ENCODE results near the gene FLAD1. TPM values are rescaled to one million over a fixed set of nuclear protein-coding genes. Genes with fewer than 3 reads are reported as not detected.

FLAD1 gene
- total and polyA plus RNA-seq, 2 experiments from 2014 or later: 74.5 to 75.0 TPM

GRCh38 chr1:154938604-154939399 lies 44.3 kb upstream of the FLAD1 start:
- H3K4me1 Mint-ChIP-seq: peaks cover 26% of the 10 kb centered on the region

DNA sequence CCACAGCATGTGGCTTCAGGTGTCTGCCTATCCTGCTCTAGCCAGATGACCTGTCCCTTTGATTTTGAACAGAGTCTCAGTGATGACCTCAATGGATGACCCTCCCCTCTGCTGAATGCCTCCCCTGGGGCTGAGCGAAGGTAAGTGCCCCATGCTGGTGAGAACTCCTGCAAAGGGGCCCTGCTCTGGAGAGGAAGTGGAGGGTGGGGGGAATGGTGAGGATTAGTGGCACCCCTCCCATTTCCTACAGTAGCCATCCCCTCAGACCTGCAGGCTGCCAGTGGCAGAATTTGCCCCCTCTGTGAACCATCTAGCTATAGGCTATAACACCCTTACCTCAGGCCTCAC lies 43.0 kb upstream of the FLAD1 start:
- Mint-ChIP-seq H3K36me3 (ENCODE audit: low read depth) (no peaks in the 10 kb centered on the region; the same call in 2 of the 3 replicates), H3K27ac (no peak overlapping the region)
- no peak overlapping the region for H3K4me2 ChIP-seq

More at GRCh38 chr1:154938604-154939399, 44.3 kb upstream of the FLAD1 start:
- DNase-seq (ENCODE audit: low spot score) (no peak), ATAC-seq (no peak)
- Histone ChIP-seq H3K4me3 (no peak overlapping the region), H3K9me2 (ENCODE audit: insufficient read depth) (no peaks in the 10 kb centered on the region; the same call in 1 of the 2 replicates), H2AFZ (no peak overlapping the region), H3K4me1 (ENCODE audit: insufficient read depth) (peaks cover 19% of the 10 kb centered on the region), H3K79me2 (replicated peaks; ENCODE audit: insufficient read depth) (no peaks in the 10 kb centered on the region; the same call in 1 of the 2 replicates), H3K36me3 (ENCODE audit: insufficient read depth) (no peaks in the 10 kb centered on the region), H3K27ac (ENCODE audit: low read depth) (no peak overlapping the region), H4K20me1 (replicated peaks; ENCODE audit: insufficient read depth) (no peaks in the 10 kb centered on the region), H3F3A (replicated peaks; ENCODE audit: low read depth) (peaks cover 10% of the 10 kb centered on the region), H3K4me2 (no peak overlapping the region), H3K27me3 (ENCODE audit: insufficient read depth) (no peaks in the 10 kb centered on the region; the same call in 1 of the 2 replicates)
- Mint-ChIP-seq H3K27me3 (ENCODE audit: insufficient read depth, low read depth, poor library complexity) (peaks cover 27% of the 10 kb centered on the region), H3K27ac (peak overlapping the region; percentile 24; the same call in 1 of the 2 replicates), H3K9me3 (peaks cover 3% of the 10 kb centered on the region; the same call in 1 of the 3 replicates), H3K4me3 (no peak overlapping the region; the same call in 2 of the 3 replicates), H3K36me3 (ENCODE audit: low read depth) (peaks cover 4% of the 10 kb centered on the region; the same call in 1 of the 3 replicates)
- TF ChIP-seq CREB1 (CRISPR knock-in tag; IDR thresholded peaks at IDR 0.05; ENCODE audit: low read depth): no peak

DNA sequence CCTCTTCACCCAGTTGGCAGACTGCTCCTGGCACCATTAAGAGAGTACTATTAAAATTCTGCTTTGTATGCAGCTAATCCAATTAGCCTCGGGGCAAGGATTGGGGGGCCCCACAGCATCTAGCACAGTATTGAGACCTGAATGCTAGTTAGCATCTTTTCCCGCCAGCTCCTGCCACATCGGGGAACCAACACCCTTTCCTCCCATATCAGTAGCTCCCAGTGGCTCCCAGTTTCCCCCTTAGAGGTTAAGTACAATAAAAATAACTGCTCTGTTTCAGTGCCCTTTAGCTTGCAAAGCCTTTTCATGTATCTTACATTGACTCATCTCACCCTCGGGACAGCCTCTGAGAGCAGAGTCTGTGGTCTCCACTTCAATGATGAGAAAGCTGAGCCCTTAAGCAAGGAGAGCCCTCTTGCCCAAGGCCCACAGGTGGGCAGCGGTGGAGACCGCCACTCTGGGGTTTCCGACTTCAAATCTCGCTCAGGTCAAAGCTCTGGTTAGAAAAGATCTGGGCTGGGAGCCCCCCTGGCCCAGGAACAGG lies 42.4 kb upstream of the FLAD1 start:
- peaks cover 18% of the 10 kb centered on the region for H3K4me1 ChIP-seq (ENCODE audit: insufficient read depth)
- no peak overlapping the region for H3K4me3 ChIP-seq
- H3K4me3 Mint-ChIP-seq: no peak overlapping the region; the same call in 2 of the 3 replicates
- peaks cover 24% of the 10 kb centered on the region for H3K27me3 Mint-ChIP-seq (ENCODE audit: insufficient read depth, low read depth, poor library complexity)
- no peak overlapping the region for H3K27ac Mint-ChIP-seq
- no peak for DNase-seq (ENCODE audit: low spot score)
- peaks cover 10% of the 10 kb centered on the region for H3F3A ChIP-seq (replicated peaks; ENCODE audit: low read depth)
- no peaks in the 10 kb centered on the region; the same call in 1 of the 2 replicates for H3K79me2 ChIP-seq (replicated peaks; ENCODE audit: insufficient read depth)
- H3K9me3 Mint-ChIP-seq: peaks cover 3% of the 10 kb centered on the region; the same call in 1 of the 3 replicates
- H3K27ac ChIP-seq (ENCODE audit: low read depth): no peak overlapping the region
- no peak overlapping the region for H2AFZ ChIP-seq
- no peaks in the 10 kb centered on the region for H4K20me1 ChIP-seq (replicated peaks; ENCODE audit: insufficient read depth)
- no peak overlapping the region for H3K4me2 ChIP-seq
- H3K27me3 ChIP-seq (ENCODE audit: insufficient read depth): no peaks in the 10 kb centered on the region; the same call in 1 of the 2 replicates
- H3K9me2 ChIP-seq (ENCODE audit: insufficient read depth): no peaks in the 10 kb centered on the region; the same call in 1 of the 2 replicates
- TF ChIP-seq, protein P1, sequence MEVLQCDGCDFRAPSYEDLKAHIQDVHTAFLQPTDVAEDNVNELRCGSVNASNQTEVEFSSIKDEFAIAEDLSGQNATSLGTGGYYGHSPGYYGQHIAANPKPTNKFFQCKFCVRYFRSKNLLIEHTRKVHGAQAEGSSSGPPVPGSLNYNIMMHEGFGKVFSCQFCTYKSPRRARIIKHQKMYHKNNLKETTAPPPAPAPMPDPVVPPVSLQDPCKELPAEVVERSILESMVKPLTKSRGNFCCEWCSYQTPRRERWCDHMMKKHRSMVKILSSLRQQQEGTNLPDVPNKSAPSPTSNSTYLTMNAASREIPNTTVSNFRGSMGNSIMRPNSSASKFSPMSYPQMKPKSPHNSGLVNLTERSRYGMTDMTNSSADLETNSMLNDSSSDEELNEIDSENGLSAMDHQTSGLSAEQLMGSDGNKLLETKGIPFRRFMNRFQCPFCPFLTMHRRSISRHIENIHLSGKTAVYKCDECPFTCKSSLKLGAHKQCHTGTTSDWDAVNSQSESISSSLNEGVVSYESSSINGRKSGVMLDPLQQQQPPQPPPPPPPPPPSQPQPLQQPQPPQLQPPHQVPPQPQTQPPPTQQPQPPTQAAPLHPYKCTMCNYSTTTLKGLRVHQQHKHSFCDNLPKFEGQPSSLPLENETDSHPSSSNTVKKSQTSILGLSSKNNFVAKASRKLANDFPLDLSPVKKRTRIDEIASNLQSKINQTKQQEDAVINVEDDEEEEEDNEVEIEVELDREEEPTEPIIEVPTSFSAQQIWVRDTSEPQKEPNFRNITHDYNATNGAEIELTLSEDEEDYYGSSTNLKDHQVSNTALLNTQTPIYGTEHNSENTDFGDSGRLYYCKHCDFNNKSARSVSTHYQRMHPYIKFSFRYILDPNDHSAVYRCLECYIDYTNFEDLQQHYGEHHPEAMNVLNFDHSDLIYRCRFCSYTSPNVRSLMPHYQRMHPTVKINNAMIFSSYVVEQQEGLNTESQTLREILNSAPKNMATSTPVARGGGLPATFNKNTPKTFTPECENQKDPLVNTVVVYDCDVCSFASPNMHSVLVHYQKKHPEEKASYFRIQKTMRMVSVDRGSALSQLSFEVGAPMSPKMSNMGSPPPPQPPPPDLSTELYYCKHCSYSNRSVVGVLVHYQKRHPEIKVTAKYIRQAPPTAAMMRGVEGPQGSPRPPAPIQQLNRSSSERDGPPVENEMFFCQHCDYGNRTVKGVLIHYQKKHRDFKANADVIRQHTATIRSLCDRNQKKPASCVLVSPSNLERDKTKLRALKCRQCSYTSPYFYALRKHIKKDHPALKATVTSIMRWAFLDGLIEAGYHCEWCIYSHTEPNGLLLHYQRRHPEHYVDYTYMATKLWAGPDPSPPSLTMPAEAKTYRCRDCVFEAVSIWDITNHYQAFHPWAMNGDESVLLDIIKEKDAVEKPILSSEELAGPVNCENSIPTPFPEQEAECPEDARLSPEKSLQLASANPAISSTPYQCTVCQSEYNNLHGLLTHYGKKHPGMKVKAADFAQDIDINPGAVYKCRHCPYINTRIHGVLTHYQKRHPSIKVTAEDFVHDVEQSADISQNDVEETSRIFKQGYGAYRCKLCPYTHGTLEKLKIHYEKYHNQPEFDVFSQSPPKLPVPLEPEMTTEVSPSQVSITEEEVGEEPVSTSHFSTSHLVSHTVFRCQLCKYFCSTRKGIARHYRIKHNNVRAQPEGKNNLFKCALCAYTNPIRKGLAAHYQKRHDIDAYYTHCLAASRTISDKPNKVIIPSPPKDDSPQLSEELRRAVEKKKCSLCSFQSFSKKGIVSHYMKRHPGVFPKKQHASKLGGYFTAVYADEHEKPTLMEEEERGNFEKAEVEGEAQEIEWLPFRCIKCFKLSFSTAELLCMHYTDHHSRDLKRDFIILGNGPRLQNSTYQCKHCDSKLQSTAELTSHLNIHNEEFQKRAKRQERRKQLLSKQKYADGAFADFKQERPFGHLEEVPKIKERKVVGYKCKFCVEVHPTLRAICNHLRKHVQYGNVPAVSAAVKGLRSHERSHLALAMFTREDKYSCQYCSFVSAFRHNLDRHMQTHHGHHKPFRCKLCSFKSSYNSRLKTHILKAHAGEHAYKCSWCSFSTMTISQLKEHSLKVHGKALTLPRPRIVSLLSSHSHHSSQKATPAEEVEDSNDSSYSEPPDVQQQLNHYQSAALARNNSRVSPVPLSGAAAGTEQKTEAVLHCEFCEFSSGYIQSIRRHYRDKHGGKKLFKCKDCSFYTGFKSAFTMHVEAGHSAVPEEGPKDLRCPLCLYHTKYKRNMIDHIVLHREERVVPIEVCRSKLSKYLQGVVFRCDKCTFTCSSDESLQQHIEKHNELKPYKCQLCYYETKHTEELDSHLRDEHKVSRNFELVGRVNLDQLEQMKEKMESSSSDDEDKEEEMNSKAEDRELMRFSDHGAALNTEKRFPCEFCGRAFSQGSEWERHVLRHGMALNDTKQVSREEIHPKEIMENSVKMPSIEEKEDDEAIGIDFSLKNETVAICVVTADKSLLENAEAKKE (CRISPR knock-in tag; IDR thresholded peaks at IDR 0.05): no peak
- TF ChIP-seq NANOG (IDR thresholded peaks at IDR 0.05; ENCODE audit: borderline replicate concordance): no peak
- TF ChIP-seq, protein P2, sequence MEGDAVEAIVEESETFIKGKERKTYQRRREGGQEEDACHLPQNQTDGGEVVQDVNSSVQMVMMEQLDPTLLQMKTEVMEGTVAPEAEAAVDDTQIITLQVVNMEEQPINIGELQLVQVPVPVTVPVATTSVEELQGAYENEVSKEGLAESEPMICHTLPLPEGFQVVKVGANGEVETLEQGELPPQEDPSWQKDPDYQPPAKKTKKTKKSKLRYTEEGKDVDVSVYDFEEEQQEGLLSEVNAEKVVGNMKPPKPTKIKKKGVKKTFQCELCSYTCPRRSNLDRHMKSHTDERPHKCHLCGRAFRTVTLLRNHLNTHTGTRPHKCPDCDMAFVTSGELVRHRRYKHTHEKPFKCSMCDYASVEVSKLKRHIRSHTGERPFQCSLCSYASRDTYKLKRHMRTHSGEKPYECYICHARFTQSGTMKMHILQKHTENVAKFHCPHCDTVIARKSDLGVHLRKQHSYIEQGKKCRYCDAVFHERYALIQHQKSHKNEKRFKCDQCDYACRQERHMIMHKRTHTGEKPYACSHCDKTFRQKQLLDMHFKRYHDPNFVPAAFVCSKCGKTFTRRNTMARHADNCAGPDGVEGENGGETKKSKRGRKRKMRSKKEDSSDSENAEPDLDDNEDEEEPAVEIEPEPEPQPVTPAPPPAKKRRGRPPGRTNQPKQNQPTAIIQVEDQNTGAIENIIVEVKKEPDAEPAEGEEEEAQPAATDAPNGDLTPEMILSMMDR (conservative IDR thresholded peaks at IDR 0.05; ENCODE audit: low read depth in 2 of 2): no peak
- no peak for TF ChIP-seq ZNF331 (CRISPR knock-in tag; IDR thresholded peaks at IDR 0.05; ENCODE audit: low read depth)
- H3K36me3 ChIP-seq (ENCODE audit: insufficient read depth): no peaks in the 10 kb centered on the region
- peaks cover 32% of the 10 kb centered on the region for H3K4me1 Mint-ChIP-seq
- no peak for ATAC-seq
- no peaks in the 10 kb centered on the region; the same call in 2 of the 3 replicates for H3K36me3 Mint-ChIP-seq (ENCODE audit: low read depth)

More for the DNA sequence above, 43.0 kb upstream of the FLAD1 start:
- Mint-ChIP-seq H3K9me3 (peaks cover 3% of the 10 kb centered on the region; the same call in 1 of the 3 replicates), H3K4me1 (peaks cover 32% of the 10 kb centered on the region), H3K4me3 (no peak overlapping the region; the same call in 2 of the 3 replicates), H3K27me3 (ENCODE audit: insufficient read depth, low read depth, poor library complexity) (peaks cover 24% of the 10 kb centered on the region)
- DNase-seq (ENCODE audit: low spot score): no peak
- no peak overlapping the region for H2AFZ ChIP-seq
- TF ChIP-seq CREB1 (CRISPR knock-in tag; IDR thresholded peaks at IDR 0.05; ENCODE audit: low read depth) (no peak), NANOG (IDR thresholded peaks at IDR 0.05; ENCODE audit: borderline replicate concordance) (no peak)
- H3K27ac ChIP-seq (ENCODE audit: low read depth): no peak overlapping the region
- no peaks in the 10 kb centered on the region; the same call in 1 of the 2 replicates for H3K27me3 ChIP-seq (ENCODE audit: insufficient read depth)
- peaks cover 10% of the 10 kb centered on the region for H3F3A ChIP-seq (replicated peaks; ENCODE audit: low read depth)
- ATAC-seq: no peak
- no peaks in the 10 kb centered on the region; the same call in 1 of the 2 replicates for H3K79me2 ChIP-seq (replicated peaks; ENCODE audit: insufficient read depth)
- no peaks in the 10 kb centered on the region; the same call in 1 of the 2 replicates for H3K9me2 ChIP-seq (ENCODE audit: insufficient read depth)
- no peaks in the 10 kb centered on the region for H3K36me3 ChIP-seq (ENCODE audit: insufficient read depth)
- H3K4me3 ChIP-seq: no peak overlapping the region
- H4K20me1 ChIP-seq (replicated peaks; ENCODE audit: insufficient read depth): no peaks in the 10 kb centered on the region
- H3K4me1 ChIP-seq (ENCODE audit: insufficient read depth): peaks cover 19% of the 10 kb centered on the region

Measured in GM23338 (cell line).